Measurements from ENCODE around the gene EXOSC1. TPM values are rescaled to one million over a fixed set of nuclear protein-coding genes. Genes with fewer than 3 reads are reported as not detected.

Gene EXOSC1
- total RNA-seq, 1 experiment from 2014 or later, result 56.5 TPM

DNA sequence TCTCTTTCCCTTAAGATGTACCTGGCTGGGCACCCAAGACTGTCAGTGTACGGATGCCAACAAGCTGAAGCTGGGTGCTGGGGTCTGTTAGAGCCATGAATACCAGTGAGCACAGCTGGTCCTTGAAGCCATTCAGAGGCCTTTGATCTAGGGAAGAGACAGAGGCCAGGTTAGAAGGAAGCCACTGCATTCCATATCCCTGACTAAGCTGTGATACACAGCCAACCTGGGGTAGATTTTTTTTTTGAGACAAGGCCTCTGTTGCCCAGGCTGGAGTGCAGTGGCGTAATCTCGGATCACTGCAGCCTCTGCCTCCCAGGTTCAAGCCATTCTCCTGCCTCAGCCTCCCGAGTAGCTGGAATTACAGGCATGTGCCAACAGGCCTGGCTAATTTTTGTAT lies 20.9 kb upstream of the EXOSC1 start:
- Mint-ChIP-seq H3K27me3 (ENCODE audit: insufficient read depth, unreplicated experiment) (no peaks in the 10 kb centered on the region), H3K9me3 (ENCODE audit: unreplicated experiment) (no peaks in the 10 kb centered on the region), H3K4me1 (ENCODE audit: insufficient read depth, unreplicated experiment) (peaks cover 16% of the 10 kb centered on the region), H3K36me3 (ENCODE audit: insufficient read depth, unreplicated experiment) (peaks cover 99% of the 10 kb centered on the region), H3K4me3 (ENCODE audit: unreplicated experiment) (no peak overlapping the region), H3K27ac (ENCODE audit: low read depth, unreplicated experiment) (no peak overlapping the region)
- intact Hi-C loops (cut with micrococcal nuclease), result no loop called here
- CTCF ChIA-PET, result interaction anchor here (0.7 to 9.9 kb wide), 13 partner anchors 10 to 265 kb away, joined by 3 to 204 read pairs (median 6); partner anchors contain the start of gene ANKRD2
- POLR2A ChIA-PET, result interaction anchor here (0.7 to 4.9 kb wide), 19 partner anchors 10 to 220 kb away, joined by 3 to 37 read pairs (median 5); partner anchors contain the start of genes ANKRD2, AVPI1, PI4K2A and UBTD1
- DNase-seq (ENCODE audit: unreplicated experiment), result peak; percentile 56
- TF ChIP-seq, protein P1, sequence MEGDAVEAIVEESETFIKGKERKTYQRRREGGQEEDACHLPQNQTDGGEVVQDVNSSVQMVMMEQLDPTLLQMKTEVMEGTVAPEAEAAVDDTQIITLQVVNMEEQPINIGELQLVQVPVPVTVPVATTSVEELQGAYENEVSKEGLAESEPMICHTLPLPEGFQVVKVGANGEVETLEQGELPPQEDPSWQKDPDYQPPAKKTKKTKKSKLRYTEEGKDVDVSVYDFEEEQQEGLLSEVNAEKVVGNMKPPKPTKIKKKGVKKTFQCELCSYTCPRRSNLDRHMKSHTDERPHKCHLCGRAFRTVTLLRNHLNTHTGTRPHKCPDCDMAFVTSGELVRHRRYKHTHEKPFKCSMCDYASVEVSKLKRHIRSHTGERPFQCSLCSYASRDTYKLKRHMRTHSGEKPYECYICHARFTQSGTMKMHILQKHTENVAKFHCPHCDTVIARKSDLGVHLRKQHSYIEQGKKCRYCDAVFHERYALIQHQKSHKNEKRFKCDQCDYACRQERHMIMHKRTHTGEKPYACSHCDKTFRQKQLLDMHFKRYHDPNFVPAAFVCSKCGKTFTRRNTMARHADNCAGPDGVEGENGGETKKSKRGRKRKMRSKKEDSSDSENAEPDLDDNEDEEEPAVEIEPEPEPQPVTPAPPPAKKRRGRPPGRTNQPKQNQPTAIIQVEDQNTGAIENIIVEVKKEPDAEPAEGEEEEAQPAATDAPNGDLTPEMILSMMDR (IDR thresholded peaks at IDR 0.05; ENCODE audit: unreplicated experiment), result no peak
- BruUV-seq (replicated peaks), result no TSS peak

DNA sequence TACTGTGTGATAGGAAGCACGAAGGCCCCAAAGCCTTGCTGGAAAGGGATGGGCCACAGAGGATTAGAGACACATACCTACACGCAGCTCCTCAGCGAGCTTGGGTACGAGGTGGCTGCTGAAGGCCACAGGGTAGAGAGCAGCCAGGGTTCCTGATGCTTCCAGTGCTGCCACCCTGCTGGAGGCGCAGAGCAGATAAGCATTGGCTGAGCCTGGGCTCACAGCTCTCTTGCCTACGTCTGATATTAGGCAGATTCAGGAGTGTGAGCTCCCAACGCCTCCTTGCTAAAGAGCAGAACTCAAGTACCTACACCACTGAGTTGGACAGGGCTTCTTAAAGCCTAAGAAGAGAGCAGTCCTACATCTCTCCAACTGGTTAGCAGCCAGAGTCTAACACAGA lies 20.2 kb upstream of the EXOSC1 start:
- POLR2A ChIA-PET, result interaction anchor here (1.0 to 4.9 kb wide), 13 partner anchors 10 to 146 kb away, joined by 3 to 37 read pairs (median 5); partner anchors contain the start of gene UBTD1
- no peaks in the 10 kb centered on the region for H3K27me3 Mint-ChIP-seq (ENCODE audit: insufficient read depth, unreplicated experiment)
- no peaks in the 10 kb centered on the region for H3K9me3 Mint-ChIP-seq (ENCODE audit: unreplicated experiment)
- peaks cover 16% of the 10 kb centered on the region for H3K4me1 Mint-ChIP-seq (ENCODE audit: insufficient read depth, unreplicated experiment)
- CTCF ChIA-PET, result interaction anchor here (0.5 to 9.9 kb wide), 11 partner anchors 9 to 258 kb away, joined by 3 to 204 read pairs (median 7); partner anchors contain the start of gene ANKRD2
- H3K4me3 Mint-ChIP-seq (ENCODE audit: unreplicated experiment), result no peak overlapping the region
- BruUV-seq (replicated peaks), result no TSS peak
- peaks cover 98% of the 10 kb centered on the region for H3K36me3 Mint-ChIP-seq (ENCODE audit: insufficient read depth, unreplicated experiment)
- intact Hi-C loops (cut with micrococcal nuclease), result no loop called here
- no peak overlapping the region for H3K27ac Mint-ChIP-seq (ENCODE audit: low read depth, unreplicated experiment)
- DNase-seq (ENCODE audit: unreplicated experiment), result no peak
- TF ChIP-seq, protein P1 (IDR thresholded peaks at IDR 0.05; ENCODE audit: unreplicated experiment), result no peak

DNA sequence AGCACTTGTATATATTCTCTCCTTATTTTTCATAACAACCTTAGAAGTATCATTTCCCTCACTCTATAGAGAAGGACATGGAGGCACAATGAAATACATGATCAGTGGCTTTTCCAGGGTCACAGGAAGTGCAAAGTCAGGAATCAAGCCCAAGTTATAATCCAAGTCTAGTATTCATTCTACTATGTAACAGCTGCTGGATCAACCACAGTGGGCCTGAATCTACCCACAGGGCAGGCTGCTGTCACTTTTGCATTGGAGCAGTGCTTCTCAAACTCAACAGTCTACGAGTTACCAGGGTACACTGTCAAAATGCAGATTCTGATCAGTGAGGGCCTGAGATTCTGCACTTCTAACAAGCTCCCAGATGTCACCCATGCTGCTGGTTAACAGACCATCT lies 18.4 kb upstream of the EXOSC1 start:
- ChIA-PET POLR2A (interaction anchor here (0.5 to 4.9 kb wide), 11 partner anchors 33 to 185 kb away, joined by 3 to 37 read pairs (median 5); no protein-coding TSS in a partner anchor), CTCF (interaction anchor here (0.5 to 9.9 kb wide), 30 partner anchors 8 to 250 kb away, joined by 3 to 204 read pairs (median 4); partner anchors contain the start of genes ANKRD2 and UBTD1)
- Mint-ChIP-seq H3K4me3 (ENCODE audit: unreplicated experiment) (no peak overlapping the region), H3K27me3 (ENCODE audit: insufficient read depth, unreplicated experiment) (no peaks in the 10 kb centered on the region), H3K9me3 (ENCODE audit: unreplicated experiment) (no peaks in the 10 kb centered on the region), H3K27ac (ENCODE audit: low read depth, unreplicated experiment) (peak overlapping the region; percentile 46), H3K4me1 (ENCODE audit: insufficient read depth, unreplicated experiment) (peaks cover 16% of the 10 kb centered on the region), H3K36me3 (ENCODE audit: insufficient read depth, unreplicated experiment) (peaks cover 97% of the 10 kb centered on the region)
- TF ChIP-seq, protein P1 (IDR thresholded peaks at IDR 0.05; ENCODE audit: unreplicated experiment), result no peak
- no peak for DNase-seq (ENCODE audit: unreplicated experiment)
- intact Hi-C loops (cut with micrococcal nuclease), result loop anchor here (5.0 kb wide), 1 partner anchor 108 kb away; the partner anchor contains the start of gene ANKRD2
- no TSS peak for BruUV-seq (replicated peaks)

DNA sequence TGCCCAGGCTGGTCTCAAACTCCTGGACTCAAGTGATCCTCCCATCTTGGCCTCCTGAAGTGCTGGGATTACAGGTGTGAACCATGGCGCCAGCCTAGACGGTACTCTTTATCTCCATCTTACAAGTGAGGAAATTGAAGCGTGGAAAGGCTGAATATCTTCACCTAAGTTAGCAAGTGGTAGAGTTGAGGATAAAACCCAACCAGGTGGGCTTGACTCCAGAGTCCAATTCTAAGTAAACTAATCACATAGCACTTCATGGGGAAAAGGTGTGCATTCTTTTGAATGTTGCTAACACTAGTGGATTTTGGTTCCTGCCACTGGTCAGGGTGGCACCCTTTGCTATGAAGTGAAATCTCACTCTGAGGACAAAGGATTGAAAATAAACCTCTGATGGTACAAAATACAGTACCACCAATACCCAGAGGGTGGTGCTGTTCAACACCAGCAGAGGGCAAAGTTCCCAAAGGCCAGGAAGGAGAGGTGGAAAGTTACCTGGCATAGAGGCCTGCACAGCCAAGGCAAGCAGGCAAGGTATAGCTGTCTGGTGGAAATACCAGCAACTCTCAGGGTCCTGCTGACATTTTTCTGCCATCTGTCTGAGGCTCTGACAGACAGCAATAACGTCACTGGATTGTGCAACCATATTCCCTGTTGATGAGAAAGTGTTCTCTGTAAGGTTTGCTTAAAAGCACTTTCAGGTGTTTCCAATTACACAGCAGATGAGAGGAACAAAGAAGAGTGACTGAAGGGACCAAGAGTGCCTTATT lies 17.7 kb upstream of the EXOSC1 start:
- H3K27ac Mint-ChIP-seq (ENCODE audit: low read depth, unreplicated experiment), result peak overlapping the region; percentile 46
- H3K4me3 Mint-ChIP-seq (ENCODE audit: unreplicated experiment), result no peak overlapping the region
- TF ChIP-seq, protein P1 (IDR thresholded peaks at IDR 0.05; ENCODE audit: unreplicated experiment), result peak; percentile 79
- CTCF ChIA-PET, result interaction anchor here (0.5 to 9.9 kb wide), 27 partner anchors 10 to 251 kb away, joined by 3 to 204 read pairs (median 5); partner anchors contain the start of genes ANKRD2 and UBTD1
- peaks cover 97% of the 10 kb centered on the region for H3K36me3 Mint-ChIP-seq (ENCODE audit: insufficient read depth, unreplicated experiment)
- intact Hi-C loops (cut with micrococcal nuclease), result loop anchor here (1.0 to 5.0 kb wide), 3 partner anchors 90 to 149 kb away; partner anchors contain the start of gene ANKRD2
- peaks cover 16% of the 10 kb centered on the region for H3K4me1 Mint-ChIP-seq (ENCODE audit: insufficient read depth, unreplicated experiment)
- H3K27me3 Mint-ChIP-seq (ENCODE audit: insufficient read depth, unreplicated experiment), result no peaks in the 10 kb centered on the region
- POLR2A ChIA-PET, result interaction anchor here (0.5 to 4.9 kb wide), 9 partner anchors 34 to 186 kb away, joined by 3 to 37 read pairs (median 5); no protein-coding TSS in a partner anchor
- no peaks in the 10 kb centered on the region for H3K9me3 Mint-ChIP-seq (ENCODE audit: unreplicated experiment)
- no TSS peak for BruUV-seq (replicated peaks)
- DNase-seq (ENCODE audit: unreplicated experiment), result peak; percentile 74
